Activated T-helper 1 cell treated with Interleukin-2 at 50 U/mL for 16 hours (primary cell): Measurements from ENCODE around the gene PYY.
A peak's percentile ranks its signal among the peaks of the same experiment; 100 is the strongest.

Experiments used
- DNase-seq: peaks from one replicate; pipeline ENCODE4 v3.0.0-alpha.2; 2020; ENCODE audit warnings: low read depth

PYY gene

GRCh38 chr17:43914451-43914850, 39.3 kb downstream of the PYY start:
- DNase-seq: no peak

GRCh38 chr17:43913584-43913983, 40.2 kb downstream of the PYY start:
- DNase-seq: no peak

GRCh38 chr17:43912635-43913304, 41.0 kb downstream of the PYY start:
- no peak for DNase-seq

- DNase-seq: no peak
Observed at GRCh38 chr17:43911904-43912303, 41.8 kb downstream of the PYY start.

- no peak for DNase-seq
Observed at GRCh38 chr17:43909537-43910231, 44.1 kb downstream of the PYY start.

- DNase-seq: peak; percentile 12
Observed at GRCh38 chr17:43907998-43908721, 45.6 kb downstream of the PYY start.

- peak; percentile 36 for DNase-seq
Observed at GRCh38 chr17:43907425-43907981, 46.2 kb downstream of the PYY start, which contains the start of gene MPP2. TSS of gene MPP2 (minus strand) at chr17:43907536. CDS start at chr17:43904460, 3,076 bp downstream.

GRCh38 chr17:43906951-43907424, 46.8 kb downstream of the PYY start:
- no peak for DNase-seq

GRCh38 chr17:43905985-43906852, 47.5 kb downstream of the PYY start:
- DNase-seq: peak; percentile 26

GRCh38 chr17:43905400-43905984, 48.2 kb downstream of the PYY start:
- DNase-seq: no peak
